OCI-LY7 (cell line): ENCODE results near the gene CLN5. TPM values are rescaled to one million over a fixed set of nuclear protein-coding genes. Genes with fewer than 3 reads are reported as not detected.

ENCODE experiments used
- BruUV-seq: library from RNA; stranded (reverse); fragments of 400-500 nt; replicated peaks from 2 replicates; lab custom pipeline; 2021; lab: Mats Ljungman, UMichigan
- CTCF ChIA-PET: fragments of 300-600 bp; sonication (Branson Sonifier 250); formaldehyde crosslinking; loops from one replicate; lab custom pipeline; 2022; ENCODE audit warnings: antibody characterized with exemption; ENCODE audit not compliant: unreplicated experiment; lab: Charles Lee
- POLR2A ChIA-PET: fragments of 300-600 bp; sonication (Branson Sonifier 250); formaldehyde crosslinking; loops from one replicate; lab custom pipeline; 2022; ENCODE audit warnings: antibody characterized with exemption; lab: Charles Lee
- DNase-seq: peaks from one replicate; pipeline ENCODE4 v3.0.0-alpha.2; 2015; ENCODE audit warnings: low spot score
- H2AFZ ChIP-seq: fragments of 200-600 bp; sonication (generic), shearing (Covaris generic); 2 replicates; pipeline ENCODE4 v1.6.1; 2014; ENCODE audit warnings: mild to moderate bottlenecking, antibody characterized with exemption, low read length, moderate library complexity
- H3K27ac ChIP-seq: fragments of 200-600 bp; sonication (generic); 2 replicates; pipeline ENCODE4 v1.5.1; 2014; ENCODE audit warnings: mixed run types, low read depth, mild to moderate bottlenecking, moderate library complexity, low read length, inconsistent platforms; ENCODE audit not compliant: poor library complexity, severe bottlenecking
- H3K36me3 ChIP-seq: fragments of 200-600 bp; sonication (generic); 2 replicates; pipeline ENCODE4 v1.6.1; 2014; ENCODE audit warnings: mild to moderate bottlenecking, antibody characterized with exemption, low read length, moderate library complexity, mixed read lengths; ENCODE audit not compliant: insufficient read depth
- H3K4me1 ChIP-seq: fragments of 200-600 bp; sonication (generic); 2 replicates; pipeline ENCODE4 v1.5.1; 2014; ENCODE audit warnings: mild to moderate bottlenecking, low read length; ENCODE audit not compliant: insufficient read depth, poor library complexity, severe bottlenecking
- H3K4me2 ChIP-seq: fragments of 200-600 bp; sonication (generic); 2 replicates; pipeline ENCODE4 v1.6.1; 2014; ENCODE audit warnings: mild to moderate bottlenecking, low read length
- H3K4me3 ChIP-seq: fragments of 200-600 bp; sonication (generic); 2 replicates; pipeline ENCODE4 v1.5.1; 2014; ENCODE audit warnings: mild to moderate bottlenecking, low read depth, low read length; ENCODE audit not compliant: poor library complexity, severe bottlenecking
- H3K79me2 ChIP-seq: fragments of 200-600 bp; sonication (generic); 2 replicates; pipeline ENCODE4 v1.6.1; 2016; ENCODE audit warnings: low read depth, mild to moderate bottlenecking, low read length, moderate library complexity, mixed read lengths; ENCODE audit not compliant: insufficient read depth
- H3K9me2 ChIP-seq: fragments of 200-600 bp; sonication (generic); 2 replicates; pipeline ENCODE4 v1.6.1; 2016; ENCODE audit warnings: mild to moderate bottlenecking, low read length, mixed read lengths; ENCODE audit not compliant: insufficient read depth
- H3K9me3 ChIP-seq: fragments of 200-600 bp; sonication (generic); 2 replicates; pipeline ENCODE4 v1.6.1; 2014; ENCODE audit warnings: mild to moderate bottlenecking, mixed run types, low read length, mixed read lengths
- H4K20me1 ChIP-seq: fragments of 200-600 bp; sonication (generic); 2 replicates; pipeline ENCODE4 v1.6.1; 2014; ENCODE audit warnings: mild to moderate bottlenecking, antibody characterized with exemption, low read length, moderate library complexity, mixed read lengths; ENCODE audit not compliant: insufficient read depth
- CTCF ChIP-seq: fragments of 200-600 bp; sonication (generic); conservative IDR thresholded peaks from 2 replicates; pipeline ENCODE4 v1.5.1; 2014; ENCODE audit warnings: mild to moderate bottlenecking, antibody characterized with exemption, low read length, moderate library complexity, mixed read lengths
- EZH2phosphoT487 ChIP-seq: fragments of 200-600 bp; sonication (generic); IDR thresholded peaks from 2 replicates; pipeline ENCODE4 v1.6.1; 2018; ENCODE audit warnings: low read depth, borderline replicate concordance, mild to moderate bottlenecking, mixed run types, antibody characterized with exemption, low read length, moderate library complexity, mixed read lengths
- intact Hi-C: fragments of 100-400 bp; cut with micrococcal nuclease; formaldehyde crosslinking; loops from one replicate; pipeline ENCODE4 v1.10.0; 2022; ENCODE audit not compliant: unreplicated experiment
- total RNA-seq, 2 experiments: library from RNA; depleted of rRNA in 1 of 2; stranded (reverse); fragments of >200 nt in 1 of 2; shearing (Covaris generic) in 1 of 2; gene quantifications; 2 replicates each; pipeline ENCODE4 v1.2.3, GENCODE V29; 2014 to 2022

The CLN5 gene
- total RNA-seq, 2 experiments from 2014 or later = 10.1 to 12.7 TPM

DNA sequence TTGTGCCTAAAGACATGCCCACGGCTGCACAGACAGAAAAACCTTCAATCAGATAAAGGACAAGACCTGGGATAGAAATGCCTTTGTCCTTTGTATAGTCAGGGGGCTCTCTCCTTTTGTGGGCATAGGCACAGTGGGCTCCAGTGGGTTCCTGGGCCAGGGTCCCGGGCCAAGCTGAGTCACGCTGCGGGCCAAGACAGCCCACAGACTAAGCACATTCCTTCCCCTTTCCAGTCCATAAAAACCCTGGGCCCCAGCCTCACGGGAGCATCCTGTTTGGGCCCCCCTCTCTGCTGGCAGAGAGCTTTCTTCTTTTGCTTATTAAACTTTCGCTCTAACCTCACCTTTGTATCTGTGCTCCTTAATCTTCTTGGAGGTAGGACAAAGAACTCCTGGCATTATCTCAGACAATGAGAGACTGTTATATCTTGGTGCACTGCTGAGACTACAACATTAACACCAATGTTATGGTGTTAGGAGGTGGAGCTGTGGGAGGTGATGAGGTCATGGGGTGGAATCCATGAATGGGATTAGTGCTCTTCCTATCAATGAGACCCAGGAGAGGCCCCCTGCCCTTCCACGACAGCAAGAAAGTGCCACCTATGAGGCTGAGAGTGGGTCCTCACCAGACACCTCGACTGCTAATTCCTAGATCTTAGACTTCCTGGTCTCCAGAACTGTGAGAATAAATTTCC is 55.9 kb downstream of the CLN5 start:
- no peaks in the 10 kb centered on the region for H3K9me3 ChIP-seq

DNA sequence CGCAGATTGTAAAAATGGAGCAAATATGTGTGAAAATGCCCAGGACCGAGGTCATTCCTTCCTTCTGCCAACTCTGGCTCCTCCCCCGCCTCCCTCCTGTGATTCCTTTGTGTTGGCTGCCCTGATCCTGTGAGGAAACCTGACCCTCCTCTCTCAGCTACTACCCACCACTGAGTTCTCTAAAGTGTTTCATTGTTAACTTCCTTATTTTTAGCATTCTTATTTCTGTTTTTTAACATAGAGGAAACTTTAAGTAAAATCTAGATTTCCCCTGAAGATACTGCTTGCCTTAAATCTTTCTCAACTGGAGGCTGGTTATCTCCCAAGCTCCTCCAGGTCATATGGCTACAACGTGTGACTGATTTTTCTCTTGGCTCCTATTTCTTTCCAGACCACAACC is 56.8 kb downstream of the CLN5 start:
- TF ChIP-seq CTCF (no peak), EZH2phosphoT487 (no peak)
- no peak for DNase-seq
- POLR2A ChIA-PET = no interaction called here
- no TSS peak for BruUV-seq
- H3K27ac ChIP-seq = no peak overlapping the region
- peaks cover 90% of the 10 kb centered on the region for H3K36me3 ChIP-seq
- no peaks in the 10 kb centered on the region for H3K4me1 ChIP-seq
- no peak overlapping the region for H3K4me3 ChIP-seq
- intact Hi-C loops = no loop called here
- H3K79me2 ChIP-seq = no peaks in the 10 kb centered on the region
- no peak overlapping the region for H3K4me2 ChIP-seq
- CTCF ChIA-PET = no interaction called here
- no peaks in the 10 kb centered on the region for H4K20me1 ChIP-seq
- no peaks in the 10 kb centered on the region for H3K9me3 ChIP-seq
- no peaks in the 10 kb centered on the region for H3K9me2 ChIP-seq
- H2AFZ ChIP-seq = no peak overlapping the region

More for the DNA sequence above, 55.9 kb downstream of the CLN5 start:
- Histone ChIP-seq H2AFZ (no peak overlapping the region), H3K27ac (no peak overlapping the region), H3K4me1 (no peaks in the 10 kb centered on the region), H3K79me2 (no peaks in the 10 kb centered on the region), H3K4me2 (no peak overlapping the region), H3K36me3 (peaks cover 81% of the 10 kb centered on the region), H3K4me3 (no peak overlapping the region), H4K20me1 (no peaks in the 10 kb centered on the region), H3K9me2 (no peaks in the 10 kb centered on the region)
- BruUV-seq = no TSS peak
- intact Hi-C loops = no loop called here
- POLR2A ChIA-PET = no interaction called here
- CTCF ChIA-PET = no interaction called here
- TF ChIP-seq EZH2phosphoT487 (no peak), CTCF (no peak)
- DNase-seq = no peak

DNA sequence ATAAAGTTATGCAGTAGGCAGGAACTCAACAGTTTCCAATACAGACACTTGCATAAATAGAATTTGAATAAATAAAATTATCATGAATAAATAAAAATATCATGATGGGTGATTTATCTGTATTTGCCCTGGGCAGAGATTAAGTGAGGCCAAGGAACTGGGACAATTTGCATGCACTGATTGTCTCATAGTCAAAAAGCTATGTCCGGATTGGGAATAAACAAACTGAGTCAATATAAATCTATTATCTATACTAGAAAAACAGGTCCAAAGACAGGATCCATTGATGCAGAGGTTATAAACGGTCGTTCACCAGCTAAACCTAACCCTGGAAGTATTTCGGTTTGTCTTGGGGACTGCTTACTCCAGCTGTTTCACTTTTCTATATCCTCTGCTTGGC is 61.3 kb downstream of the CLN5 start:
- CTCF ChIA-PET = interaction anchor here (1.0 kb wide), 1 partner anchor 440 kb away, joined by 3 read pairs; no protein-coding TSS in a partner anchor
- POLR2A ChIA-PET = interaction anchor here (2.2 kb wide), 1 partner anchor 11 kb away, joined by 11 read pairs; no protein-coding TSS in a partner anchor
- H3K36me3 ChIP-seq = peaks cover 98% of the 10 kb centered on the region

More for the DNA sequence above, 61.3 kb downstream of the CLN5 start:
- Histone ChIP-seq H3K4me3 (no peak overlapping the region), H3K27ac (no peak overlapping the region), H3K79me2 (no peaks in the 10 kb centered on the region), H4K20me1 (no peaks in the 10 kb centered on the region), H3K4me1 (no peaks in the 10 kb centered on the region), H3K4me2 (no peak overlapping the region), H3K9me2 (no peaks in the 10 kb centered on the region), H2AFZ (no peak overlapping the region), H3K9me3 (no peaks in the 10 kb centered on the region)
- intact Hi-C loops = no loop called here
- TF ChIP-seq CTCF (no peak), EZH2phosphoT487 (no peak)
- no TSS peak for BruUV-seq
- DNase-seq = no peak
